Astrocyte of the spinal cord (primary cell): Measurements from ENCODE around the gene SOCS6.
"Not testable (repeated sequence)": the region's sequence is repeated elsewhere in the genome, so short reads cannot be mapped to it uniquely, and the experiment has no call there.

Source experiments
- DNase-seq: peaks from one replicate; pipeline ENCODE4 v3.0.0; 2011; ENCODE audit warnings: low read depth, low spot score
- H3K4me3 ChIP-seq: 2 replicates; pipeline ENCODE4 v1.5.1; 2011; ENCODE audit warnings: low read depth, mild to moderate bottlenecking, low read length, moderate library complexity
- CTCF ChIP-seq: IDR thresholded peaks from 2 replicates; pipeline ENCODE4 v1.5.1; 2012; ENCODE audit warnings: low read depth, mild to moderate bottlenecking, low read length, inconsistent platforms
- in situ Hi-C: cut with HindIII; loops from 2 replicates; pipeline ENCODE4 v1.10.0; 2017; ENCODE audit warnings: low sequenced_read_pairs

SOCS6 gene

GRCh38 chr18:70334264-70334663 is 45.4 kb downstream of the SOCS6 start:
- TF ChIP-seq CTCF: no peak
- in situ Hi-C loops: no loop called here
- DNase-seq: no peak
- no peak overlapping the region for H3K4me3 ChIP-seq

GRCh38 chr18:70334728-70335329 is 46.0 kb downstream of the SOCS6 start:
- TF ChIP-seq CTCF: no peak
- DNase-seq: no peak
- no peak overlapping the region for H3K4me3 ChIP-seq
- in situ Hi-C loops: no loop called here

GRCh38 chr18:70335892-70336726 is 47.3 kb downstream of the SOCS6 start:
- no peak overlapping the region for H3K4me3 ChIP-seq
- TF ChIP-seq CTCF: no peak
- peak; percentile 10 for DNase-seq
- in situ Hi-C loops: no loop called here

- no peak for TF ChIP-seq CTCF
- peak; percentile 88 for DNase-seq
- no peak overlapping the region for H3K4me3 ChIP-seq
- in situ Hi-C loops: no loop called here
Measured at GRCh38 chr18:70337139-70337972, 48.5 kb downstream of the SOCS6 start.

GRCh38 chr18:70338890-70339289 is 50.0 kb downstream of the SOCS6 start:
- no peak for TF ChIP-seq CTCF
- H3K4me3 ChIP-seq: no peak overlapping the region
- in situ Hi-C loops: no loop called here
- no peak for DNase-seq

- in situ Hi-C loops: no loop called here
- no peak overlapping the region for H3K4me3 ChIP-seq
- no peak for DNase-seq
- TF ChIP-seq CTCF: no peak
Measured at GRCh38 chr18:70339915-70340314, 51.1 kb downstream of the SOCS6 start.

GRCh38 chr18:70348481-70348880 is 59.6 kb downstream of the SOCS6 start:
- DNase-seq, H3K4me3 ChIP-seq, in situ Hi-C loops: not testable (repeated sequence)
